Transverse colon (tissue), 4 donors: ENCODE results near the gene ENTR1.

Source experiments
- CTCF ChIP-seq, 5 experiments: fragments of 200-600 bp in 3 of 5; fragments of 450-650 bp in 2 of 5; sonication (generic) in 3 of 5; IDR thresholded peaks; 1 replicate in 2 of 5; 2 replicates in 3 of 5; pipeline ENCODE4 v1.5.1; 2016 to 2017; ENCODE audit warnings: antibody characterized with exemption in 5 of 5, inconsistent platforms in 3 of 5, mild to moderate bottlenecking in 2 of 5, moderate library complexity in 1 of 5
- POLR2A ChIP-seq: fragments of 450-650 bp; IDR thresholded peaks from one replicate; pipeline ENCODE4 v1.6.1; 2016; ENCODE audit warnings: antibody characterized with exemption, mild to moderate bottlenecking, moderate library complexity
- POLR2AphosphoS5 ChIP-seq, 3 donors: sonication (generic); formaldehyde crosslinking; IDR thresholded peaks; one replicate each; pipeline ENCODE4 v1.6.1; 2016; ENCODE audit warnings: antibody characterized with exemption in 3 of 3

- no peak for TF ChIP-seq CTCF (IDR thresholded peaks at IDR 0.05)
- TF ChIP-seq POLR2A = no peak
- TF ChIP-seq POLR2AphosphoS5 (IDR thresholded peaks at IDR 0.05) = no peak
Measured at GRCh38 chr9:136359774-136360718, 50.4 kb downstream of the ENTR1 start.
